H9 (cell line): ENCODE results near the gene MICAL2. TPM values are rescaled to one million over a fixed set of nuclear protein-coding genes. Genes with fewer than 3 reads are reported as not detected.

Experiments used
- DNase-seq: peaks from one replicate; pipeline ENCODE4 v3.0.0-alpha.2; 2017
- H2AFZ ChIP-seq: one replicate; pipeline ENCODE4 v1.6.1; 2013; ENCODE audit warnings: mild to moderate bottlenecking, low read length, control low read depth, moderate library complexity
- H2AK5ac ChIP-seq: 2 replicates; pipeline ENCODE4 v1.6.1; 2013; ENCODE audit warnings: low read length, control low read depth, mixed read lengths; ENCODE audit not compliant: insufficient read length
- H2BK120ac ChIP-seq: one replicate; pipeline ENCODE4 v1.6.1; 2013; ENCODE audit warnings: low read depth, mild to moderate bottlenecking, low read length, control low read depth, inconsistent platforms; ENCODE audit not compliant: poor library complexity, severe bottlenecking
- H2BK12ac ChIP-seq: 2 replicates; pipeline ENCODE4 v1.6.1; 2013; ENCODE audit warnings: low read length, control low read depth, mixed read lengths, low read depth; ENCODE audit not compliant: insufficient read length
- H2BK15ac ChIP-seq: 2 replicates; pipeline ENCODE4 v1.6.1; 2013; ENCODE audit warnings: low read depth, low read length, control low read depth
- H2BK20ac ChIP-seq: one replicate; pipeline ENCODE4 v1.6.1; 2013; ENCODE audit warnings: low read depth, mild to moderate bottlenecking, low read length, control low read depth, inconsistent platforms; ENCODE audit not compliant: poor library complexity, severe bottlenecking
- H2BK5ac ChIP-seq: 2 replicates; pipeline ENCODE4 v1.6.1; 2013; ENCODE audit warnings: low read length, control low read depth, mixed read lengths; ENCODE audit not compliant: insufficient read length
- H3K14ac ChIP-seq: 2 replicates; pipeline ENCODE4 v1.6.1; 2013; ENCODE audit warnings: low read length, control low read depth; ENCODE audit not compliant: insufficient read depth
- H3K18ac ChIP-seq: 2 replicates; pipeline ENCODE4 v1.6.1; 2013; ENCODE audit warnings: low read depth, mild to moderate bottlenecking, mixed read lengths, low read length, control low read depth; ENCODE audit not compliant: insufficient read length
- H3K23ac ChIP-seq: 2 replicates; pipeline ENCODE4 v1.6.1; 2013; ENCODE audit warnings: low read length, control low read depth, mixed read lengths, low read depth; ENCODE audit not compliant: insufficient read length
- H3K23me2 ChIP-seq: 2 replicates; pipeline ENCODE4 v1.6.1; 2013; ENCODE audit warnings: low read depth, mild to moderate bottlenecking, mixed read lengths, low read length, control low read depth; ENCODE audit not compliant: insufficient read length, poor library complexity, severe bottlenecking
- H3K27ac ChIP-seq: 2 replicates; pipeline ENCODE4 v1.5.1; 2013; ENCODE audit warnings: low read length, control low read depth, mixed read lengths, low read depth; ENCODE audit not compliant: insufficient read length
- H3K27me3 ChIP-seq: 2 replicates; pipeline ENCODE4 v1.6.1; 2013; ENCODE audit warnings: low read length, control low read depth, inconsistent platforms; ENCODE audit not compliant: insufficient read depth
- H3K4ac ChIP-seq: 2 replicates; pipeline ENCODE4 v1.6.1; 2013; ENCODE audit warnings: low read depth, mild to moderate bottlenecking, control low read depth, inconsistent platforms, low read length, moderate library complexity
- H3K4me1 ChIP-seq: 2 replicates; pipeline ENCODE4 v1.6.1; 2013; ENCODE audit warnings: low read length, control low read depth, inconsistent platforms; ENCODE audit not compliant: insufficient read depth
- H3K4me2 ChIP-seq: 2 replicates; pipeline ENCODE4 v1.6.1; 2013; ENCODE audit warnings: low read length, control low read depth, mixed read lengths; ENCODE audit not compliant: insufficient read length, insufficient read depth
- H3K56ac ChIP-seq: 2 replicates; pipeline ENCODE4 v1.6.1; 2013; ENCODE audit warnings: low read depth, mild to moderate bottlenecking, mixed read lengths, low read length, control low read depth; ENCODE audit not compliant: insufficient read length
- H3K79me1 ChIP-seq: 2 replicates; pipeline ENCODE4 v1.6.1; 2013; ENCODE audit warnings: low read depth, mild to moderate bottlenecking, moderate library complexity, low read length, control low read depth, inconsistent platforms; ENCODE audit not compliant: insufficient read depth, poor library complexity, severe bottlenecking
- H3K79me2 ChIP-seq: 2 replicates; pipeline ENCODE4 v1.6.1; 2013; ENCODE audit warnings: low read length, control low read depth, inconsistent platforms; ENCODE audit not compliant: insufficient read depth
- H3K9ac ChIP-seq: 2 replicates; pipeline ENCODE4 v1.6.1; 2013; ENCODE audit warnings: low read length, control low read depth, mixed read lengths; ENCODE audit not compliant: insufficient read length; ENCODE audit errors: extremely low read depth
- H3K9me3 ChIP-seq: one replicate; pipeline ENCODE4 v1.6.1; 2013; ENCODE audit warnings: low read depth, low read length, inconsistent platforms; ENCODE audit not compliant: control insufficient read depth
- H3T11ph ChIP-seq: one replicate; pipeline ENCODE4 v1.6.1; 2013; ENCODE audit warnings: mild to moderate bottlenecking, low read length, control low read depth, inconsistent platforms
- H4K20me1 ChIP-seq: one replicate; pipeline ENCODE4 v1.6.1; 2013; ENCODE audit not compliant: control insufficient read depth, insufficient read length, insufficient read depth
- H4K5ac ChIP-seq: 2 replicates; pipeline ENCODE4 v1.6.1; 2013; ENCODE audit warnings: low read depth, mild to moderate bottlenecking, mixed read lengths, low read length, control low read depth; ENCODE audit not compliant: insufficient read length
- H4K8ac ChIP-seq: replicated peaks from 2 replicates; pipeline ENCODE4 v1.6.1; 2013; ENCODE audit warnings: low read length, control low read depth, mixed read lengths, low read depth; ENCODE audit not compliant: insufficient read length
- H4K91ac ChIP-seq: 2 replicates; pipeline ENCODE4 v1.6.1; 2013; ENCODE audit warnings: low read depth, mild to moderate bottlenecking, moderate library complexity, mixed read lengths, low read length, control low read depth; ENCODE audit not compliant: insufficient read length
- H3K27ac Mint-ChIP-seq, 3 experiments: 2 replicates in 2 of 3; 3 replicates in 1 of 3; pipeline ENCODE4 v1.8.0; 2020 to 2021; ENCODE audit warnings: mixed read lengths in 3 of 3, mild to moderate bottlenecking in 1 of 3, moderate library complexity in 1 of 3
- H3K27me3 Mint-ChIP-seq: 2 replicates; pipeline ENCODE4 v1.8.0; 2021; ENCODE audit warnings: low read depth, mild to moderate bottlenecking, moderate library complexity, mixed read lengths
- H3K36me3 Mint-ChIP-seq, 3 experiments: 2 replicates in 2 of 3; 3 replicates in 1 of 3; pipeline ENCODE4 v1.8.0; 2020 to 2021; ENCODE audit warnings: low read depth in 3 of 3, mixed read lengths in 3 of 3; ENCODE audit not compliant: insufficient read depth in 1 of 3
- H3K4me1 Mint-ChIP-seq, 2 experiments: 2 replicates each; pipeline ENCODE4 v1.8.0; 2020; ENCODE audit warnings: mixed read lengths in 2 of 2
- H3K4me3 Mint-ChIP-seq, 2 experiments: 2 replicates in 1 of 2; 3 replicates in 1 of 2; pipeline ENCODE4 v1.8.0; 2020 to 2021; ENCODE audit warnings: mild to moderate bottlenecking in 2 of 2, mixed read lengths in 2 of 2, moderate library complexity in 1 of 2
- H3K9me3 Mint-ChIP-seq, 2 experiments: 2 replicates in 1 of 2; 3 replicates in 1 of 2; pipeline ENCODE4 v1.8.0; 2020; ENCODE audit warnings: mild to moderate bottlenecking in 2 of 2, mixed read lengths in 2 of 2, moderate library complexity in 1 of 2
- WGBS: extraction: QIAGEN DNeasy Blood & Tissue Kit; methylation state at CpG from one replicate; pipeline ENCODE4 v1.1.7; 2013; ENCODE audit warnings: missing lambda C conversion rate, low lambda C conversion rate, mixed read lengths; ENCODE audit not compliant: insufficient read length; ENCODE audit errors: extremely low coverage; 5-methylcytosine and 5-hydroxymethylcytosine counted together
- total RNA-seq: library from RNA; stranded (reverse); gene quantifications from 2 replicates; pipeline ENCODE4 v1.2.1, GENCODE V29; 2021
- TF ChIP-seq, protein P1 (sequence below): fragments of 200-600 bp; sonication (generic); conservative IDR thresholded peaks from 3 replicates; pipeline ENCODE4 v1.8.0; 2021; ENCODE audit warnings: antibody characterized with exemption, mild to moderate bottlenecking

Gene MICAL2
- total RNA-seq, 1 experiment from 2014 or later, result 4.7 TPM

DNA sequence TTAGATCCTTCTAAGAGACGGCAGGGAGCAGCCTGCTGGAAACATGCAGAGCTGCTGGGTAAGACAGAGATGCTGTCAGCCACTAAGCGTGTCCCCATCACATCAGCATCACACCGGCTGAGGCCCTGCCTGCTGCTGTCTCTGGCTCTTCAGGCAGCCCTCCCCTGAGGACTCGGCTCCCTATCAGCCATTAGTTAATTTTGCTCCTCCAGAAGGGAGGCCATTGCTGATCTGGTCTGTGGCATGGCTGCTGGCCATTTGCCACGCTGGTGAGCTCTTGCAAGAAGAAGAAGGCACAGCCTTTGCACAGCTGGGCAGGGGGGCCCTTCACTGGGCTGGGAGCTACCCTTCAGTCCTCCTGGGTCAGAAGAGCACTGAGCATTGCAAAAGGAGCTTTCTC, 135.8 kb downstream of the MICAL2 start:
- no peak overlapping the region for H2BK12ac ChIP-seq
- H3K27me3 Mint-ChIP-seq, result peaks cover 6% of the 10 kb centered on the region
- H4K20me1 ChIP-seq, result no peaks in the 10 kb centered on the region
- no peaks in the 10 kb centered on the region for H3K9me3 Mint-ChIP-seq
- H3K23ac ChIP-seq, result no peak overlapping the region
- no peak overlapping the region for H3K18ac ChIP-seq
- WGBS, result no CpG with 5 or more reads among the region's 5 CpGs
- H3K56ac ChIP-seq, result no peak overlapping the region
- no peak overlapping the region for H3K9ac ChIP-seq
- H2AK5ac ChIP-seq, result no peak overlapping the region
- no peak overlapping the region for H3K27ac ChIP-seq
- H3K14ac ChIP-seq, result peak overlapping the region; percentile 15; the same call in 1 of the 2 replicates
- H3K4me1 ChIP-seq, result peaks cover 10% of the 10 kb centered on the region; the same call in 1 of the 2 replicates
- H2BK5ac ChIP-seq, result no peak overlapping the region
- no peak overlapping the region for H3K4me3 Mint-ChIP-seq
- peaks cover 0 to 10% (median 0%) of the 10 kb centered on the region in 3 experiments; a peak in 2 of 7 replicates for H3K36me3 Mint-ChIP-seq
- TF ChIP-seq, protein P1, sequence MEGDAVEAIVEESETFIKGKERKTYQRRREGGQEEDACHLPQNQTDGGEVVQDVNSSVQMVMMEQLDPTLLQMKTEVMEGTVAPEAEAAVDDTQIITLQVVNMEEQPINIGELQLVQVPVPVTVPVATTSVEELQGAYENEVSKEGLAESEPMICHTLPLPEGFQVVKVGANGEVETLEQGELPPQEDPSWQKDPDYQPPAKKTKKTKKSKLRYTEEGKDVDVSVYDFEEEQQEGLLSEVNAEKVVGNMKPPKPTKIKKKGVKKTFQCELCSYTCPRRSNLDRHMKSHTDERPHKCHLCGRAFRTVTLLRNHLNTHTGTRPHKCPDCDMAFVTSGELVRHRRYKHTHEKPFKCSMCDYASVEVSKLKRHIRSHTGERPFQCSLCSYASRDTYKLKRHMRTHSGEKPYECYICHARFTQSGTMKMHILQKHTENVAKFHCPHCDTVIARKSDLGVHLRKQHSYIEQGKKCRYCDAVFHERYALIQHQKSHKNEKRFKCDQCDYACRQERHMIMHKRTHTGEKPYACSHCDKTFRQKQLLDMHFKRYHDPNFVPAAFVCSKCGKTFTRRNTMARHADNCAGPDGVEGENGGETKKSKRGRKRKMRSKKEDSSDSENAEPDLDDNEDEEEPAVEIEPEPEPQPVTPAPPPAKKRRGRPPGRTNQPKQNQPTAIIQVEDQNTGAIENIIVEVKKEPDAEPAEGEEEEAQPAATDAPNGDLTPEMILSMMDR, result no peak
- no peaks in the 10 kb centered on the region for H3K79me2 ChIP-seq
- no peaks in the 10 kb centered on the region for H3K23me2 ChIP-seq
- no peak overlapping the region for H3K4me2 ChIP-seq
- no peaks in the 10 kb centered on the region for H3K9me3 ChIP-seq
- no peak overlapping the region for H4K8ac ChIP-seq
- DNase-seq, result no peak
- H3K4ac ChIP-seq, result no peak overlapping the region
- peak overlapping the region in 1 of 3 experiments; percentile 24; a peak in 1 of 7 replicates for H3K27ac Mint-ChIP-seq
- no peak overlapping the region for H4K5ac ChIP-seq
- no peak overlapping the region for H2BK20ac ChIP-seq
- no peak overlapping the region for H2BK120ac ChIP-seq
- no peak overlapping the region for H3T11ph ChIP-seq
- no peak overlapping the region for H4K91ac ChIP-seq
- peaks cover 69 to 70% of the 10 kb centered on the region in 2 experiments for H3K4me1 Mint-ChIP-seq
- H3K27me3 ChIP-seq, result no peaks in the 10 kb centered on the region
- H2AFZ ChIP-seq, result no peak overlapping the region
- H2BK15ac ChIP-seq, result no peak overlapping the region
- no peaks in the 10 kb centered on the region for H3K79me1 ChIP-seq
